A172 (cell line): Measurements from ENCODE around the gene CD86. TPM values are rescaled to one million over a fixed set of nuclear protein-coding genes. Genes with fewer than 3 reads are reported as not detected.

Experiments
- DNase-seq: peaks from one replicate; pipeline ENCODE4 v3.0.0-alpha.2; 2015; ENCODE audit warnings: low spot score
- total RNA-seq: library from RNA; depleted of rRNA; stranded (reverse); fragments of >200 nt; shearing (Covaris generic); gene quantifications from 2 replicates; pipeline ENCODE4 v1.2.3, GENCODE V29; 2014

CD86 gene
- total RNA-seq, 1 experiment from 2014 or later = not detected

DNA sequence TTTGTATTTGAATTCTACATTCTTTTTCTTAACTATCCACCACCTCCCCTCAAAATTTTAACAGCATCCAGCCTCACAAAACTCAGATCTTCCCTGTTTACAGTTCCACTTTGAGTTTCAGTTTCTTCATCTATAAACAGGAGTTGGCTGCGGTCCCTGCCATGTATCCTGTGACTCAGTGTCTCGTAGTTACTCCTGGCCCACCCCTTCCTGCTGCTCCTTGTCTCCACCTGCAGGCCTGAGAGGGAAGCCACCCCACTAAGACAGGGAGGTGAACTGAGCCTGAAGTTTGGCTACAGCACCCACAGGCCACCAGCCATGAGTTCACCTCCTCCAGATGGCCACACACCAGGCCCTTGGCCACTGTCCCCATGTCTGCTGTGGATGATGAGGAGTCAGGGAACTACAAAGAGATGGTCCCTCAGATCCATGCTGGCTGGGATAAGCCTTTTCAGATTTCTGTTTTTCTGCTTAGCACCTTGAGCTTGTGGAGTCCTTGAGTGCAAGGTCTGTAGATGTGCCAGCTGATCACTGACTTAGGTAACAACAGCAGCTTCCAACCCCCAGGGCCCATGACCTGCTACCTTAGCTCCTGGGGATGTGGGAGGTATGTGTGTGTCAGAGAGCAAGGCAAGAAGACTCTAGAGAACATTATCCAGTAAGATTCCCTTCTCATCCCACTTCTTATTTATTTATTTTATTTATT is 37.5 kb downstream of the CD86 start:
- peak; percentile 17 for DNase-seq

DNA sequence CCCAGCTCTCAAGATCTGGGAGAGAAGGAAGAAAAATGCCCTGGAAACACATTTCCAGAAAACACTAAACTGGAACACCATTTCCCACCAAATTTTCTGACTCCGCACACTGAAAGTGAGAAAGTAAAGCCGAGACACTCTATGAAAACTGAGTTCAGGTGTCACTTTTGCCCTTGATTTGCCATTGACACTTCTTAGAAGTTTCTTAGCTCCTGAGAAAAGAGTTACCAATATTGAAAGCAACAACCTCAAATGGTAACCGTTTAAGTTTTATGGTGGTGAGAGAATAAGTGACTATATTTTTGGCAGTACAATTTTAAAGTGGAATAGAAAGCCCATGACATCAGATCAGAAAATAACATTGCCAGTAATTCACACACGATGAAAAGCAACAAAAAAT is 39.0 kb downstream of the CD86 start:
- no peak for DNase-seq

DNA sequence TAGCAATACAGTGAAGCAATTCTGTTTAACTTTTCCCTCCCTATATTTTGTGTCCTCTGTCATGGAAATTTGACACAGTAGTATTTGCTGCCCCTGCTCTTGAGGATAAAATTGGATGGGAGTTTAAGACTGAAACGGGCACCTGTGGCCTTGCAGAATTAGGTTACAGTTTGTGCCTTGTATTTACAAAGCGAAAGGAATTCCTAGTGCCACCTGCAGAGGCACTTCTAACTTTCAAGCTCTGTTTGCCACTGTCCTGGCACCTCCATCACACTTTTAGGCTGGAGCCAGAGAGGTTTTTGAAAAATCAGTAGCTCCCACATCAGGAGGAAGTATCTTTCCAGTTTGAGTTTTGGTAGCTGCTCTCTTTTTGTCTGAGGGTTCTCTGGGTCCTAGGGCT is 39.5 kb downstream of the CD86 start:
- DNase-seq = no peak

DNA sequence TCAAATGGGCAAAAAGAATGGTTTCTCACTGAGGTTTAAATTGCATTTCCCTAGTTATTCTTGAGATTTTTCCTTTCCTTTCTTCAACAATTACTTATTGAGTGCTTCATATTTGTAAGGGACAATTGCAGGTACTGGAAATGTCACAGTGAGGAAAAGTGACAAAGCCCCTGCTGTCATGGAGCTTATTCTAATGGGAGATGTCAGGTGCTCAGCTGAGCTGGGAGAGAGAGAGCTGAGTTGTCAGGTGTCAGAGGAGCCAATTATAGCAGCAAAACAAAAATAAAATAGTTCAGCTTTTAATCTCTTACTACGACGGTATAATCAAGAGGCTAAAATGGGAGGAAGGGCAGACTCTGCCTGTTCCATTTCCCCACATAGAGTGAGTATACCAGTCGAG is 42.0 kb downstream of the CD86 start:
- no peak for DNase-seq

DNA sequence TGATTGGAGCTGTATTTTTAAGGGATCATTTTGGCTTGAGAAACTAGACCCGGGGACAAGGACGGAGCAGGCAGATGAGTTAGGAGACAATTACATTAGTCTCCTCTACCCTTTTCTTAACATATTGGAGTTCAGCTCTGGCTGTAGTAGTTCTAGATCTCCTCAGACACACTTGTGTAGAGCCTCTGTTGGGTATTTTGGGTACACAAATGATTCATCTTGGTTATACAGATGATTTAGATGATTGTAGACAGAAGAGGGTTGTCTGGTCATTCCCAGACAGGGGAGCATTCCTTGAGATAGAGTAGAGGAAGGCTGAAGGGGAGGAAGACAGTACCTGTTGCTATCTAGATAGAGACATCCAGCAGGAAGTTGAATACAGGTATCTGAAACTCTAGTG is 43.4 kb downstream of the CD86 start:
- DNase-seq = no peak

DNA sequence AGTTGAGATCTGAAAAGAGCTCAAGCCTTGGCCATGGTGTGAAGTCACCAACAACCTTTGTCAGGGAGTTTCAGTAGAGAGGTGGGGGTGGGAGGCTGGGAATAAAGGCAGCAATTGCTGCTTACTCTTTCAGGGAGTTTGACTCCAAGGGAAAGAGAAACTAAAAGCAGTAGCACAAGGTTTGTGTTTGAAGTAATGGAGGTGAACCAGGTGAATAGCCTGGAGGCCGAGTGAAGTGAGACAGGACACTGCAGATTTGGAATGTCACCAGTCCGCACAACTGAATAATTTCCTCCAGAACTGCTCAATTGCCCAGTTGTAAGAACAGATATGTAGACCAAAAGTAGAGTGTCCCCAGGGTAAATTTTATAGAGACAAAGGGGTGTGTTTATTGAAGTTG is 44.1 kb downstream of the CD86 start:
- DNase-seq = no peak

DNA sequence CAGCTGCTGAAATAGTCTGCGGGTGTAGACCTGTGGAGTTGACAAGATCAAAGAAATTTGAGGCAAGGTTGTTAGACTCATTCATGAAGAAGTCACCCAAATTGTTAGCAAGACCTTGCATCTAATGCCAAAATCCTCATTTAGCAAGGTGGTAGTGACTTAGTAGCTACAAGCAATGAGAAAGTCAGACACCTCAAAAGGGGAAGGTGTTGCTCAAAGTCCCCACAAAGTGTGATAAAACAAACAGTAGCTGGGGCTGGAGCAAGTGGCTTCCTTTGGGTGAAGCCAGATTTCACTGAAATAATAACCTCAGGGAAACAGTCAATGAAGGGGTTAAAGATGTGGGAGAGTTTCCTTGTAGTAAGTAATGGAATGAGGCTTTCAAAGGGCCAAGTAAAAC is 44.9 kb downstream of the CD86 start:
- no peak for DNase-seq

DNA sequence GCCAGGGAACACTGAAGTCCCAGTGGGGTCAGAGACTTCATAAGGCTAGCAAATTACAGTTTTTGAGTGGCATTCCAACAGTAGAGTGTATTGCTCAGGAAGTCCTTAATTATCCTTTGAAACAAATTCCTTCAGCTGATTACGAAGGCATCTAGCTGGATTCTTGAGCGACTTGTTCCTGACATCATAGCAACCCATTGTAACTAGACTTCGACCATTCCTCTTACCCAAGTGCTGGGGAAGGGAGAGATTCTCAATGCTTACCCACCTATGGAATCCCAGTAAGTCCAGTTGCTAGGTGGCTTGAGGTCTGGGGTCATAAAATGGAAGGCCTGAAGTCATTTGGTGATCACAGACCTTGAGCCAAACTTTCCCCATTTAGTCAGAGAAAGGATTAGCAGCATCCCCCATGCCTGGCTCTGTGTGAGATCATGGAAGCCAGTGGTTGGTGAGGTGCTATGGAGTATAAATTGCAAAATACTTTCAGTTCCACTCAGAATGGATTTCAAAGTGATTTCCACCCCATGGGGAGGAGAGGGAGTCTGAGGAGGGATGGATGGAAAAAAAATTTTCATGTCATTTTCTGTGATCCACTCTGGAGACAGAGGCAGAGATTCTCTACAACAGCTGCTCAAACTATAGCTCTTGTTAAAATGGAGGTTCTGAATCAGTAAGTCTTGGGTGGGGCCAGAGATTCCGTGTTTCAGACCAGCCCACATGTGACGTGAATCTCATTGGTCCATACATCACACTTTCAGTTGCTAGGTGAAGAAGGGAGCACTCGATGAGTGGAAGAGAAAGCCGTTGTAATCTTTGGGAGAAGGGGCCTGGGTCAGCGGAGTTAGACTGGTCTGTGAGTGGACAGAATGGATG is 45.7 kb downstream of the CD86 start:
- DNase-seq = peak; percentile 31

DNA sequence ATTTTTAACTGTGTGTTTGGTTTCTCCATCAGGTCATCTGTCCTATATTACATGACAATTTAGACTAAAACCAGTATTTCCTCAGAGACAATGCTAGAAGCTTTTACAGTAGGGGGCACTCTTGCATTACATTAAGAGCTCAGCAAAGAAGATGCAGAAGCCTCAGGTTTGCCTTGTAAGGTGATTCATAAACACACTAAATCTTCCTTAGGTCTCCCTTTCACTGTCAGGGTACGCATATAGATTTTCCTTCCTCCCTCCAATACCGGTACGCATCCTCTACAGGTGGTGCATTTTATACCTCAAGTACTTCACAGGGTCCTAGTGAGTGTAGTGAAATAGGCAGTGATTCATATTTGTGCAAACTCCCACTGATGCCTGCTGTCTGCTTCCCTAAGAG is 46.5 kb downstream of the CD86 start:
- DNase-seq = peak; percentile 45

DNA sequence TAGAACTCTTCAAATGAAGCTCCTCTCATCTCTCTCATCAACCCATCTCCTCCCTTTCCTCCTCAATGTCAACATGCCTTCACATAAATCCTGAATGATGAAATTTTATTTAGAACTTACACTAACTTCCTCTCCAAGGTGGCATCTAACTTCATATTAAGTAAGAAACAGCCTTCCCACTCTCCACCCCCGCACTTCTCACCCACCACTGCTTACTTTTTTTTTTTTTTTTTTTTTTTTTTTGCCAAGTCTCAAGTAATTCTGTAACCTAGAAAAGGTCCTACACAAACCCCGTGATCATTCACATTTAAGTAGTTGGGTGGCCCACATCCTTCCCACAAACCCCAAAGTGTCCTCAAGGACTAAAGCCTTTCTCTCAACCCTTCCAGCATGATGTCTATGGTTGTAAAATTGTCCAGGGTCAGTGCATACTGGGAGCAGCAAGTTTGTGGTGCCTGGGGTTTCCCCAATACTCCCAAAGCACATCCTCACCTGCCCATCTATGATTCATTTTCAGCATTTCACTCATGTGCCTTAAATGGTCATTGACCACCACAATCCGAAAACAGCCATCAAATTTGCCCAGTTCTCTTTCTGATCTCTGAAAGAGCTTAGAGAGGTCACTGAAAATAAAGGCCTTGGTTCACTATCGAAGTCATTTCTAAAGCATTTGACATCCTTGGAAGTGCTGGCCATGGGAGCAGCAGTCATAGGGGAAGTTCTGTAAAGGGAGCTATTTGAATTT is 47.2 kb downstream of the CD86 start:
- DNase-seq = no peak

DNA sequence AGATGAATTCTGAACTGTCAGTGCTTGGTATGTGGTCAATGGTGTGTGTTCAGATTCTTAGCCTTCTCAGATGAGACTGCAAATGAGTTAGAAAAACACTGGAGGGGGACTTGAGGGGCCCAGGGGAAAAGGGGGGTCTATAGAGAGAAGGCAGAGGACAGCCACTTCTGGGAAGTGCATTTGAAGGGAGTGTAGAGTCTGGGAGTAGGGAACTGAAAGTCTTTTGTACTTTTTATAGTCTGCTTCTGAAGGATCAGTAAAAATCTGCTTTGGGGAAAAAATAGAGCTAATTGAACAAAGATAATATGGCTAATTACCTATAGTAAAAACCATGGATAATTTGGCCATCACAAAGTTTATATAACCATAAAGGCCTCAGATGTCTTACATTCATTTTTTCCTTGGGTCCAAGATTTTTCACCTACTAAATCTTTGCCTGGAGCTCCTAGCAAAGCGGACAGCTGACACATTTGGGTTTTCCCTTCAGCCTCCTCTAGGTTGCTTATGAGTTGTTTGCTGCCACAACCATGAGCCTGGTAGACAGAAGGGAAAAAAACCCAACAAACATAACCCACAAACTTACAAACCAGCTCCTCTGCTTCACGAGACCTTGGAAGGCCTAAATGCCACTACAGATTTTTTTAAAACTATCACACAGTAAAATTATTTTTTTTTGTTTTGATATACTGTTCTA is 48.8 kb downstream of the CD86 start:
- no peak for DNase-seq

DNA sequence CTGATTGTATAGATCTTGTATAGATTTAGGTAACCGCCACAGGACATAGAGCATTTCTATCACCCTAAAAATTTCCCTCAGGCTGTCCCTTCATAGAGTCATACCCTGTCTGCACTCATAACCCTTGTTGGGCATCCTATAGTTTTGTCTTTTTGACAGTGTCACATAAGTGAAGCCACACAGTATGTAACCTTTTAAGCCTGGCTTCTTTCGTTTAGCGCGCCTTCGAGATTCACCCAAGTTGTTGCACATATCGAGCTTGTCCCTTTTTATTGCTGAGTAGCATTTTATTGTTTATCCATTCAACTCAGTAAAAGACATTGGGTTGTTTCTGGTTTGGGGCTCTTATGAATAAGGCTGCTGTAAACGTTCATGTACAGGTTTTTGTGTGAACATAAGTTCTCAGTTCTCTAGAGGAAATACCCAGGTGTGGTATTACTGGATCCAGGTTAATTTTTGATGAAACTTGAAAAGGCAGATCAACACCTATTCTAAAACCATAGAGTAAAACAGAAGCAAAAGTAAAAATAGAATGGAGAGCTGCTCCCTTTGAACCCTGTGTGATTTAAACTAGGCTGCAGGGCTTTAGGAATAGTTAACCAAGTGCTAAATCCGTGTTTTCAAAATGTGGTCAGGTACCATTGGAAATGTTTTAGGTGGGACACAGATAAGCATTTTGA is 49.5 kb downstream of the CD86 start:
- DNase-seq = no peak

DNA sequence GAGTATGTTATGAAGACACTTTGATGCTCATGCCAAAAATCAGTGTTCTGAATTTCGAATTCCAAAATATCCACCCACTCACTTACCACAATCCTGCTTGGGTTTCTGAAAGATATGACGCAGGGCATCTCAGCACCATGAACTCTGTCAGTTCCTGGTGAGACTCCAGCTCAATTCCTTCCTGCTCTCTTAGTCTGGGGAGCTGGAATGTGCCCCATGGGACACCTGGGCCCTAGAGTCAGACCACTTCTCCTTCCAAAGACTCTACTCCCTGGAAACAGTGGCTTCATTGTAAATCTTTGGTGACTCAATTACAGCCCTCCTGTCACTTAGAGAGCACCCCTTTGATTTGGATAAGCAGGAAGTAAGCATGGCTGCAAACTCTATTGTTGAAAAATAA is 50.5 kb downstream of the CD86 start:
- DNase-seq = no peak

DNA sequence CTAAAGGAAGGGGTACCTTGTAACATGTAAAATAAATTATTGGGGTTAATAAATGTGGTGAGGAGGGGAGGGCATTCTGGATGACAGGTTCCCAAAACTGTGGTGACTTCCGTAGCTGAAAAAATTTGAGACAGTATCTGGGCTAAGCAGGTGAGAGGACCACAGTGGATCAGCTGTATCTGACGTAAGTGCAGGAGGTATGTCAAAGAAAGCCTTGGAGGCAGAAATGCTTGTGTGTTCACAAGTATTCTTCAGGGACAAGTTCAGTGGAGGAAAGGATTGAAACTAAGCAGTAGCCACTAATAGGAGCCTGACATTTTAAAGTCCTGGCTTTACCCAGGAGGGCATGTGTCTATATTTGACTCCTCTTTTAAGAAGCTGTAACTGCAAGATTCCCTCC is 52.0 kb downstream of the CD86 start:
- no peak for DNase-seq

DNA sequence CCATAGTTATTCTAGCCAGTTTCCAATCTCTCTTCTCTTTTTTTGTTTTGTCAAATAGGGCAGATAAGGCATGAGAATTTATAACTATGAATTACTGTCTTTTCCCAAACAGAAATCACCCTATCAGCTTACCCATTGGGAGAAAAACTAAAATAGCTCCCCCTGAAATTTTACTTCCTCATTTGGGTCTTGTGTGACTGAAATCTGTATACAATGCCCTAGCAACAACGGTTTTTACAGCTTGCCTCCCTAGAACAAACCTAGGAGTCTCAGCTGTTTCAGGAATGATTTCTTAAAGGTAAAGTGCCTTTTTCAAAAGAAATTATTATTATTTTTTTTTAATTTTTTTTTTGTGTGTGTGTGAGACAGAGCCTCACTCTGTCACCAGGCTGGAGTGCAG is 56.8 kb downstream of the CD86 start:
- DNase-seq = no peak

DNA sequence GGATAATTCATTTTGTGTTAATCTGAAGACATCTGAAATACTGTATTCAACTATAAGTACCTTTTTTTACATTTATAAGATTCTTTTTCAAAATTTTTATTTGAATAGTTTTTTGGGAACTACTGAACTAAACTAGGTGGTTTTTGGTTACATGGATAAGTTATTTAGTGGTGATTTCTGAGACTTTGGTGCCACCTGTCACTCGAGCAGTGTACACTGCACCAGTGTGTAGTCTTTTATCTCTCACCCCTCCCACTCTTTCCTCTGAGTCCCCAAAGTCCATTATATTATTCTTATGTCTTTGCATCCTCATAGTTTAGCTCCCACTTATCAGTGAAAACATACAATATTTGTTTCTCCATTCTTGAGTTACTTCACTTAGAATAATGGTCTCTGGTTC is 57.6 kb downstream of the CD86 start:
- DNase-seq = no peak

DNA sequence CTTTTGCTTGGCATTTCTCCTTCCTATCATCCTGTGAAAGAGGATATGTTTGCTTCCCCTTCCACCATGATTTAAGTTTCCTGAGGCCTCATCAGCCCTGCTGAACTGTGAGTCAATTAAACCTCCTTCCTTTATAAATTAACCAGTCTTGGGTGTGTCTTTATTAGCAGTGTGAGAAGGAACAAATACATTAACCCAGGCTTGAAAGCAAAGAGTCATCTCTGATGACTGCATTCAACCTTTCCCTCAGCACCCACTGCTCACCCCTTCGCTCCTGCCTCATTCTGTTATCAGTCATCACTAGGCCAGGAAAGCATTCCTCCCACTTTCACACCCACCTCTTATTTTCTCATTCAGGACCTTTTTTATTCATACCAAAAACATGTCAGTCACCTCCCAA is 68.7 kb downstream of the CD86 start:
- DNase-seq = no peak

DNA sequence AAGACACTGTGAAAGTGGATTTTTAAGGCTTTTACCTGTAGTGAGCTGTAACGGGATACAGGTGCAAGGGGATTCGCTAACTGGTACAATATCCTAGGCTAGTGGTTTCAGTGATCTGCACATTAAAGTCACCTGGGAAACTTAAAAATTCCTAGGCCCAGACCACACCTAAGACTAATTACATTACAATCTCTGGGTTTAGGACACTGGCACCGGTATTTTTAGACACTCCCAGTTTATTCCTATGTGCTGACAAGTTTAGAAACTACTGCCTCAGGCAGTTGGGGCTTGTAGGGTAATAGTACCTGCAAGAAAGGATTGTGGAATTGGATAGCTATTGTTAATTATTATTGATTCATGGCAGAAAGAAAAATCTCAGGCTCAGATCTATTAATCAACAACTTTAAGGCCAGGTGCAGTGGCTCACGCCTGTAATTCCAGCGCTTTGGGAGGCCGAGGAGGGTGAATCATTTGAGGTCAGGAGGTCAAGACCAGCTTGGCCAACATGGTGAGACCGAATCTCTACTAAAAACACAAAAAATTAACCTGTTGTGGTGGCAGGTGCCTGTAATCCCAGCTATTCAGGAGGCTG is 77.9 kb downstream of the CD86 start:
- no peak for DNase-seq

DNA sequence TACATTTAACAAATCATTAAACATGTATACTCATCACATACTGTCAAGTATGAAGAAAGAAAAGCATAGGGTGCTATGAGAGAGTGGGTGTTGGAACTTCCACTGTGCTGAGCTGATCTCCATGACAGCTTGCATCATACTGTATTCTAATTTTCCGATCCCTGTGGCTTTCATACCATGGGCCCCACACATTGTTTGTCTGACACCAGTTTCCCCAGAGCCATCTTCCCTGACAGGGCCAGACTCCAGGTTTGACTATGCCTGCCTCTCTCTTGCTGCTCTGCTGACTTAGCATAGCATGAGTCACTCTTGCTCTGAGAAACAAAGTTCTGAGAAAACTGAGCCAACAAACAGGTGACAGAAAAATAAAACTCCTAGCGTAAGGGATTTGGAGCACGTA is 91.3 kb downstream of the CD86 start:
- no peak for DNase-seq

DNA sequence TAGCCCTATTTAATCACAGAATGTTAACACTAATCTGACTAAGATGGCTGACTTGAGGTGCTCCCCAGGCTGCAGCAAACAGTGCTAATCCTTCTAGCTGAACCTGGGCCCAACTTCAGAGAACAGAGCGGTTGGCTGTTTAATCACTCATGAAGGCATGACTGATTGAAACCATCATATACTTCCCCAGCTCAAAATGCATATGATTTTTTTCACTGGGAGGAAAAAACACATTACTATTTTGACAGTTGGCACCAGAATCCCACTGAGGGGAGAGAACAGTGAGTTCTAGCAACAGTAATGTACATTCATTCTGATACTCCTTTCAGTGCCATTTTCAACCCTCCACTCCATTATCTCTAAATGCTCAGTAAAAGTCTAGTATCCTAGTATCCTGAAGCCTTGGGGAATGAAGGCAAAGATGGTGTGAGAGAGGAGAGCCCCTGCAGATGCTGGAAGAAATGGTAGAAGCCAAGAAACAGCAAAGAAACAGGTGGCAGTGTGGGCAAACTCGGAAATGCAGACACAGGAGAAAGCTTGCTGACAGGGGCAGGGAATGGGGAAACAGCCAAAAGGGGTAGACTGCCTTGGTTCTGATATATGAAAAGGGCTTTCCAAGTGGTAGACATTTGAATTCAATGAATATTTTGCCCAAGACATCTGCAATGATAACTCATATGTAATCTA is 93.9 kb downstream of the CD86 start:
- DNase-seq = no peak

DNA sequence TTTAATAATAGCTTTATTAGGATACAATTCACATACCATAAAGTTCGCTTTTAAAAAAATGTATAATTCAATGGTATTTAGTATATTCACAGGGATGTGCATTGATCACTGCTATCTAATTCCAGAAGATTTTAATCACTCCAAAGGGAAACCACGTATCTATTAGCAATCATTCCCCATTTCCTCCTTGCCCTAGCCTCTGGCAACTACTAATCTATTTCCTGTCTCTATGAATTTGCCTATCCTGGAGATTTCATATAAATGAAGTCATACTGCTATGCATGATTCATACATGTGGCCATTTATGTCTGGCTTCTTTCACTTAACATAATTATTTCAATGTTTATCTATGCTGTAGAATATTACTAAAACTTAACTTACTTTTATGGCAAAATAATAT is 96.3 kb downstream of the CD86 start:
- no peak for DNase-seq
